A549 (cell line): Measurements from ENCODE around the gene GGA1. TPM values are rescaled to one million over a fixed set of nuclear protein-coding genes. Genes with fewer than 3 reads are reported as not detected.

Source experiments
- ATAC-seq, 2 experiments: fragments of 200-7000 bp in 1 of 2; fragments of >200 bp in 1 of 2; cut with Nextera tagmentation in 1 of 2; cut with Tn5 transposase in 1 of 2; 3 replicates each; pipeline versions ENCODE4 v1.8.0 to v1.9.1; 2018 to 2020; ENCODE audit warnings: mild to moderate bottlenecking in 1 of 2, moderate library complexity in 1 of 2
- CTCF ChIA-PET: fragments of 300-600 bp; sonication (Branson Sonifier 250); formaldehyde crosslinking; extraction: SDS; loops from one replicate; lab custom pipeline; 2021; ENCODE audit warnings: antibody characterized with exemption, inconsistent platforms; lab: Yijun Ruan, JAX
- POLR2A ChIA-PET: fragments of 350-600 bp; formaldehyde crosslinking; extraction: SDS; loops from one replicate; lab custom pipeline; 2021; ENCODE audit warnings: antibody characterized with exemption, inconsistent platforms; lab: Yijun Ruan, JAX
- DNase-seq, 2 experiments: peaks; one replicate each; pipeline versions ENCODE4 v3.0.0 to v3.0.0-alpha.2; 2011 to 2016; ENCODE audit warnings: low read depth in 1 of 2, low spot score in 1 of 2
- FAIRE-seq: peaks from 2 replicates; lab custom pipeline; 2011; peaks lifted over from hg19 to GRCh38; lab: Jason Lieb, UNC
- H3K27ac ChIP-seq, 2 experiments: fragments of >200 bp; sonication (Bioruptor Twin); formaldehyde crosslinking; 3 replicates each; pipeline ENCODE4 v1.5.1; 2016 to 2017
- H3K4me1 ChIP-seq: fragments of >200 bp; sonication (Bioruptor Twin); formaldehyde crosslinking; 3 replicates; pipeline ENCODE4 v1.6.1; 2016
- H3K4me2 ChIP-seq: fragments of >200 bp; sonication (Bioruptor Twin); formaldehyde crosslinking; 3 replicates; pipeline ENCODE4 v1.6.1; 2016
- H3K4me3 ChIP-seq: fragments of >200 bp; sonication (Bioruptor Twin); formaldehyde crosslinking; 3 replicates; pipeline ENCODE4 v1.5.1; 2016
- H3K9me3 ChIP-seq: fragments of >200 bp; sonication (Bioruptor Twin); formaldehyde crosslinking; 3 replicates; pipeline ENCODE4 v1.6.1; 2016
- FOSL2 ChIP-seq, 2 experiments: fragments of 450-650 bp in 1 of 2; fragments of >200 bp in 1 of 2; sonication (Bioruptor Twin) in 1 of 2; formaldehyde crosslinking; IDR thresholded peaks; 2 replicates each; pipeline versions ENCODE4 v1.5.0 to v1.6.1; 2016 to 2020; ENCODE audit warnings: mild to moderate bottlenecking in 1 of 2, moderate library complexity in 1 of 2
- HDAC2 ChIP-seq: fragments of 200-600 bp; sonication (generic); IDR thresholded peaks from 2 replicates; pipeline ENCODE4 v1.6.1; 2016
- HOXB13 ChIP-seq: fragments of 250-450 bp; sonication (Bioruptor Pico); IDR thresholded peaks from 2 replicates; pipeline ENCODE4 v1.5.0; 2020; ENCODE audit warnings: low read depth, mild to moderate bottlenecking, moderate library complexity
- KDM1A ChIP-seq: fragments of 200-600 bp; sonication (generic); IDR thresholded peaks from 2 replicates; pipeline ENCODE4 v1.6.1; 2016; ENCODE audit warnings: low read depth, mild to moderate bottlenecking
- KDM5A ChIP-seq: fragments of 200-600 bp; sonication (generic); IDR thresholded peaks from 2 replicates; pipeline ENCODE4 v1.6.1; 2016; ENCODE audit warnings: antibody characterized with exemption, mild to moderate bottlenecking
- MYC ChIP-seq: IDR thresholded peaks from 2 replicates; pipeline ENCODE4 v1.6.1; 2012; ENCODE audit warnings: mild to moderate bottlenecking, inconsistent platforms, low read length, improper control_type of control experiment, borderline replicate concordance
- NFE2L2 ChIP-seq: fragments of 150-350 bp; conservative IDR thresholded peaks from 2 replicates; pipeline ENCODE4 v1.6.1; 2014; ENCODE audit warnings: low read length
- NPAS2 ChIP-seq: fragments of 250-450 bp; sonication (Bioruptor Pico); IDR thresholded peaks from 2 replicates; pipeline ENCODE4 v1.8.0; 2022; ENCODE audit warnings: mild to moderate bottlenecking, moderate library complexity, borderline replicate concordance
- POLR2A ChIP-seq: IDR thresholded peaks from 2 replicates; pipeline ENCODE4 v1.6.1; 2012; ENCODE audit warnings: mild to moderate bottlenecking, low read length
- RAD21 ChIP-seq, 2 experiments: fragments of >200 bp in 1 of 2; sonication (Bioruptor Twin) in 1 of 2; formaldehyde crosslinking in 1 of 2; IDR thresholded peaks in 1 of 2; conservative IDR thresholded peaks in 1 of 2; 2 replicates in 1 of 2; 3 replicates in 1 of 2; pipeline ENCODE4 v1.6.1; 2012 to 2018; ENCODE audit warnings: inconsistent platforms in 1 of 2
- RFX5 ChIP-seq: fragments of 450-650 bp; IDR thresholded peaks from 2 replicates; pipeline ENCODE4 v1.7.1; 2014; ENCODE audit warnings: antibody characterized with exemption, mild to moderate bottlenecking, moderate library complexity
- RNF2 ChIP-seq: fragments of 200-600 bp; sonication (generic); IDR thresholded peaks from 2 replicates; pipeline ENCODE4 v1.6.1; 2016; ENCODE audit warnings: low read depth, mild to moderate bottlenecking, antibody characterized with exemption, moderate library complexity, borderline replicate concordance
- SMC3 ChIP-seq: fragments of >200 bp; sonication (Bioruptor Twin); formaldehyde crosslinking; IDR thresholded peaks from 3 replicates; pipeline ENCODE4 v1.6.1; 2018; ENCODE audit warnings: inconsistent platforms
- TFCP2L1 ChIP-seq: fragments of 250-450 bp; sonication (Bioruptor Pico); IDR thresholded peaks from 2 replicates; pipeline ENCODE4 v1.5.0; 2021; ENCODE audit warnings: mild to moderate bottlenecking
- TP53 ChIP-seq: fragments of 250-450 bp; sonication (Bioruptor Pico); IDR thresholded peaks from 2 replicates; pipeline ENCODE4 v1.5.0; 2021; ENCODE audit warnings: mild to moderate bottlenecking, moderate library complexity
- WGBS: methylation state at CpG from one replicate; pipeline ENCODE4 v1.1.6; 2017; ENCODE audit errors: missing lambda C conversion rate; 5-methylcytosine and 5-hydroxymethylcytosine counted together
- polyA plus RNA-seq, 4 experiments: library from polyadenylated mRNA; depleted of rRNA in 3 of 4; stranded (reverse); fragments of >200 nt; fragmentation: RNase III in 1 of 4; extraction: RNeasy Plus Mini Kit Qiagen cat#74134 plus additional on column Dnase treatment in 1 of 4; gene quantifications; 2 replicates in 3 of 4; 3 replicates in 1 of 4; pipeline ENCODE4 v1.2.3, GENCODE V29; 2011 to 2017
- TF ChIP-seq, protein P1 (sequence below): fragments of 150-350 bp; IDR thresholded peaks from 2 replicates; pipeline ENCODE4 v1.6.1; 2014; ENCODE audit warnings: low read depth, mild to moderate bottlenecking, low read length
- TF ChIP-seq, protein P2 (sequence below): fragments of 200-600 bp; sonication (generic); IDR thresholded peaks from 2 replicates; pipeline ENCODE4 v1.6.1; 2016; ENCODE audit warnings: antibody characterized with exemption, mild to moderate bottlenecking, moderate library complexity

Gene GGA1
- polyA plus RNA-seq, 2 of the 4 experiments (the other 2 are of a cell fraction), result 22.0 to 26.1 TPM

DNA sequence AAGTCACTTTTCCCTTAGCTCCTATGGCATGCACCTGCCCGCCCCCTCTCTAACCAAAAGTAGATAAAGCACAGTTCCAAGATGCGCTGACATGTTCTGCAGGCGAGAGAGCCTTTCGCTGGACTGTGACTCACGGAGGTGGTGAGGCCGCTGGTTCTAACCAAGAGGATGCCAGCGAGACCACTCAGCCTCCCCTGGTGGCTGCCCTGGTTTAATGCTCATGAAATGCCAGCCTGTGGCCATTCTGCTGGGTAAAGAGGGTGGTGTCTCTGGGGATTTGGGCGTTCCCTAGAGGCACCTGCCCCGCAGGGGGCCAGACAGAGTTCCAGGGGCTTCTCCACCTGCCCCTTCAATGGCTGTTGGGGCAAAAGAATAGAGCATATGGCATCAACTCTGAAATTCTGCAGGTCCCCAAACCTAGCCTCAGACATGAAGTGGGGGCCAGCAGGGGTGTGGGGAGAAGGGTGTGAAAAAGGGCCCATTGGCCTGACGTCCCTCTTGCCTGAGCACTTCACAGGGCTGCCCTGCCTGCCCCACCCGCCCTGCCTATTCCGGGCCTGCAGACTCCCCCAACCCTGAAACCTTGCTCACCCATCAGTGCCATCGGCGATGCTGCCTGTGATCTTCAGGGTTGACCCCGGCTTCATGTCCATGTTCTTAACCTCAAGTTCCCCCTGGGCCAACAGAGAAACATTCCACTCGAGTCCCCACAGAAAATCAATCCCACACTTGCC, 37.2 kb upstream of the GGA1 start:
- no peak for FAIRE-seq
- Histone ChIP-seq H3K4me3 (no peak overlapping the region), H3K4me2 (no peak overlapping the region), H3K4me1 (peaks cover 34% of the 10 kb centered on the region)
- ATAC-seq, result peak; percentile 72 to 80
- TF ChIP-seq SMC3 (0 out of 3 replicates have a peak, but pooled peaks have one; percentile 16), FOSL2 (IDR thresholded peaks at IDR 0.05) (no peak), FOSL2 (CRISPR knock-in tag; IDR thresholded peaks at IDR 0.05) (peak; percentile 23; the same call in 1 of the 2 replicates), RAD21 (conservative IDR thresholded peaks at IDR 0.05 in 1 of 2, IDR thresholded peaks at IDR 0.05 in 1 of 2) (peak in 1 of 2 experiments; percentile 36; a peak in 4 of 5 replicates), NPAS2 (CRISPR knock-in tag) (no peak)
- TF ChIP-seq, all 56 proteins: peak for 3
- WGBS, result 59% methylated on average over 15 of the region's 16 CpGs
- ChIA-PET POLR2A (no interaction called here), CTCF (interaction anchor here (0.9 to 18.5 kb wide), 5 partner anchors 4 to 26 kb away, joined by 4 to 771 read pairs (median 187); partner anchors contain the start of genes CDC42EP1 and LGALS2)
- no peak overlapping the region for H3K27ac ChIP-seq
- H3K9me3 ChIP-seq, result no peaks in the 10 kb centered on the region
- peak; percentile 57 to 62 for DNase-seq

DNA sequence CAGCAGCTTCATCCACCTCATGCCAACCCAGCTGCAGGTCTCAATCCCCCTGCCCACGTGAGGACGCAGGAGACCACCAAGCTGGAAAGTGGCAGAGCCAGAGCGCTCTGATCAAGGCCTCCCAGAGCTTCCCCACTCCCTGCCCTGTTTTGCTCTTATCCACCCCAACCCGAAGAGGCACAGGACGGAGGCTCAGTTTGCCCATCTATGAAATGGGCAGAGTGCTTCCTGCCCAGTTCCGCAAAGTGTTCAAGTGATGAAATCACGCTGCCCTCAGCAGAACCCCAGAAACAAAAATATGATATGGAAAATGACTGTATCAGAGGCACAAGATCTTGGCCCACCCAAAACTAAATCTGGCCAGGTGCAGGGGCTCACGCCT, 36.7 kb upstream of the GGA1 start:
- Histone ChIP-seq H3K4me2 (no peak overlapping the region), H3K4me3 (no peak overlapping the region)
- TF ChIP-seq, protein P1, sequence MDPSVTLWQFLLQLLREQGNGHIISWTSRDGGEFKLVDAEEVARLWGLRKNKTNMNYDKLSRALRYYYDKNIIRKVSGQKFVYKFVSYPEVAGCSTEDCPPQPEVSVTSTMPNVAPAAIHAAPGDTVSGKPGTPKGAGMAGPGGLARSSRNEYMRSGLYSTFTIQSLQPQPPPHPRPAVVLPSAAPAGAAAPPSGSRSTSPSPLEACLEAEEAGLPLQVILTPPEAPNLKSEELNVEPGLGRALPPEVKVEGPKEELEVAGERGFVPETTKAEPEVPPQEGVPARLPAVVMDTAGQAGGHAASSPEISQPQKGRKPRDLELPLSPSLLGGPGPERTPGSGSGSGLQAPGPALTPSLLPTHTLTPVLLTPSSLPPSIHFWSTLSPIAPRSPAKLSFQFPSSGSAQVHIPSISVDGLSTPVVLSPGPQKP, result no peak
- TF ChIP-seq HDAC2, result 0 out of 2 replicates have a peak, but pooled peaks have one; percentile 27
- TF ChIP-seq KDM1A, result peak; percentile 65; the same call in 1 of the 2 replicates
- TF ChIP-seq HOXB13 (CRISPR knock-in tag), result no peak
- TF ChIP-seq, all 56 proteins: peak for 2
- ChIA-PET CTCF (interaction anchor here (0.9 to 18.5 kb wide), 4 partner anchors 5 to 27 kb away, joined by 4 to 771 read pairs (median 187); partner anchors contain the start of genes CDC42EP1 and LGALS2), POLR2A (no interaction called here)
- no peak overlapping the region for H3K27ac ChIP-seq
- DNase-seq, result no peak
- peaks cover 32% of the 10 kb centered on the region for H3K4me1 ChIP-seq
- no peaks in the 10 kb centered on the region for H3K9me3 ChIP-seq
- ATAC-seq, result no peak
- no peak for FAIRE-seq
- 91% methylated on average over 8 of the region's 8 CpGs for WGBS

DNA sequence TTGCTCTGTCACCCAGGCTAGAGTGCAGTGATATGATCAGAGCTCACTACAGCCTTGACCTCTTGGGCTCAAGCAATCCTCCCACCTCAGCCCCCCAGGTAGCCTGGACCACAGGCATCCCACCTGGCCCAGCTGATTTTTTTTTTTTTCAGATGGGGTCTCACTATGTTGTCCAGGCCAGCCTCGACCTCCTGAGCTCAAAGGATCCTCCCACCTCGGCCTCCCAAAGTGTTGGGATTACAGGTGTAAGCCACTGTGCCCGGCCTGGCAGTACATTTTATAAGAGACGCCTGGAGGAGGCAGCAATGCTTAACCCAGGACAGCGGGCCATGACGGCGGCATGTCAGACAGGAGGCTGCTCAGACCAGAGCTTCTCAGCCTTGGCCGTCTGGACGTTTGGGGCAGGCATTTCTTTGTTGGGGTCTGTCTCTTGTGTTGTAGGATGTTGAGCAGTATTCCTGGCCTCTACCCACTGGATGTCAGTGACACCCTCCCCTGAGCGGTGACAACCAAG, 33.1 kb upstream of the GGA1 start:
- FAIRE-seq (no peak), DNase-seq (no peak), ATAC-seq (no peak)
- H3K27ac ChIP-seq, result no peak overlapping the region
- no peak overlapping the region for H3K4me2 ChIP-seq
- CTCF ChIA-PET, result interaction anchor here (0.9 to 17.8 kb wide), 7 partner anchors 3 to 37 kb away, joined by 3 to 187 read pairs (median 12); partner anchors contain the start of genes CDC42EP1 and LGALS2
- peaks cover 13% of the 10 kb centered on the region for H3K4me1 ChIP-seq
- TF ChIP-seq TP53 (CRISPR knock-in tag) (no peak), RFX5 (no peak), KDM5A (no peak), TFCP2L1 (CRISPR knock-in tag) (no peak), POLR2A (no peak), MYC (no peak), RNF2 (no peak), NFE2L2 (no peak)
- TF ChIP-seq, protein P1, result no peak
- TF ChIP-seq, protein P2, sequence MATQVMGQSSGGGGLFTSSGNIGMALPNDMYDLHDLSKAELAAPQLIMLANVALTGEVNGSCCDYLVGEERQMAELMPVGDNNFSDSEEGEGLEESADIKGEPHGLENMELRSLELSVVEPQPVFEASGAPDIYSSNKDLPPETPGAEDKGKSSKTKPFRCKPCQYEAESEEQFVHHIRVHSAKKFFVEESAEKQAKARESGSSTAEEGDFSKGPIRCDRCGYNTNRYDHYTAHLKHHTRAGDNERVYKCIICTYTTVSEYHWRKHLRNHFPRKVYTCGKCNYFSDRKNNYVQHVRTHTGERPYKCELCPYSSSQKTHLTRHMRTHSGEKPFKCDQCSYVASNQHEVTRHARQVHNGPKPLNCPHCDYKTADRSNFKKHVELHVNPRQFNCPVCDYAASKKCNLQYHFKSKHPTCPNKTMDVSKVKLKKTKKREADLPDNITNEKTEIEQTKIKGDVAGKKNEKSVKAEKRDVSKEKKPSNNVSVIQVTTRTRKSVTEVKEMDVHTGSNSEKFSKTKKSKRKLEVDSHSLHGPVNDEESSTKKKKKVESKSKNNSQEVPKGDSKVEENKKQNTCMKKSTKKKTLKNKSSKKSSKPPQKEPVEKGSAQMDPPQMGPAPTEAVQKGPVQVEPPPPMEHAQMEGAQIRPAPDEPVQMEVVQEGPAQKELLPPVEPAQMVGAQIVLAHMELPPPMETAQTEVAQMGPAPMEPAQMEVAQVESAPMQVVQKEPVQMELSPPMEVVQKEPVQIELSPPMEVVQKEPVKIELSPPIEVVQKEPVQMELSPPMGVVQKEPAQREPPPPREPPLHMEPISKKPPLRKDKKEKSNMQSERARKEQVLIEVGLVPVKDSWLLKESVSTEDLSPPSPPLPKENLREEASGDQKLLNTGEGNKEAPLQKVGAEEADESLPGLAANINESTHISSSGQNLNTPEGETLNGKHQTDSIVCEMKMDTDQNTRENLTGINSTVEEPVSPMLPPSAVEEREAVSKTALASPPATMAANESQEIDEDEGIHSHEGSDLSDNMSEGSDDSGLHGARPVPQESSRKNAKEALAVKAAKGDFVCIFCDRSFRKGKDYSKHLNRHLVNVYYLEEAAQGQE, result no peak
- H3K9me3 ChIP-seq, result no peaks in the 10 kb centered on the region
- POLR2A ChIA-PET, result no interaction called here
- H3K4me3 ChIP-seq, result no peak overlapping the region
- WGBS, result 87% methylated on average over 8 of the region's 10 CpGs
